Peyer's patch (tissue), 4 donors: ENCODE data around the gene SOCS1.

Experiments used
- CTCF ChIP-seq, 6 experiments: fragments of 450-650 bp in 4 of 6; fragments of 200-600 bp in 2 of 6; sonication (generic) in 1 of 6; IDR thresholded peaks; one replicate each; pipeline ENCODE4 v1.5.1; 2017 to 2019; ENCODE audit warnings: antibody characterized with exemption in 6 of 6, mild to moderate bottlenecking in 3 of 6, moderate library complexity in 1 of 6
- POLR2A ChIP-seq, 2 donors: fragments of 450-650 bp; IDR thresholded peaks; one replicate each; pipeline ENCODE4 v1.5.1; 2017; ENCODE audit warnings: antibody characterized with exemption in 2 of 2, mild to moderate bottlenecking in 2 of 2, moderate library complexity in 2 of 2

- TF ChIP-seq CTCF (IDR thresholded peaks at IDR 0.05): no peak
- TF ChIP-seq POLR2A (IDR thresholded peaks at IDR 0.05): no peak
Observed at GRCh38 chr16:11241480-11242204, 14.4 kb downstream of the SOCS1 start.
